Astrocyte (in vitro differentiated cells and primary cell): Measurements from ENCODE around the gene PELI2. TPM values are rescaled to one million over a fixed set of nuclear protein-coding genes. Genes with fewer than 3 reads are reported as not detected.

Experiments
- DNase-seq: peaks from one replicate; pipeline ENCODE4 v3.0.0-alpha.2; 2010; ENCODE audit warnings: low read depth
- FAIRE-seq: peaks from 2 replicates; lab custom pipeline; 2011; peaks lifted over from hg19 to GRCh38; lab: Jason Lieb, UNC
- H2AFZ ChIP-seq: 2 replicates; pipeline ENCODE4 v1.6.0; 2012; ENCODE audit warnings: low read depth, low read length, inconsistent platforms
- H3K27ac ChIP-seq: 2 replicates; pipeline ENCODE4 v1.5.1; 2011; ENCODE audit warnings: low read depth, low read length, inconsistent platforms
- H3K27me3 ChIP-seq: 2 replicates; pipeline ENCODE4 v1.6.0; 2011; ENCODE audit warnings: low read length, inconsistent platforms; ENCODE audit not compliant: insufficient read depth
- H3K36me3 ChIP-seq: 2 replicates; pipeline ENCODE4 v1.5.1; 2011; ENCODE audit warnings: low read length, inconsistent platforms; ENCODE audit not compliant: insufficient read depth
- H3K4me1 ChIP-seq: 2 replicates; pipeline ENCODE4 v1.5.1; 2011; ENCODE audit warnings: low read length, inconsistent platforms; ENCODE audit not compliant: insufficient read depth
- H3K4me2 ChIP-seq: 2 replicates; pipeline ENCODE4 v1.6.0; 2012; ENCODE audit warnings: low read length, inconsistent platforms
- H3K4me3 ChIP-seq: 2 replicates; pipeline ENCODE4 v1.5.1; 2011; ENCODE audit warnings: low read depth, mild to moderate bottlenecking, low read length, inconsistent platforms; ENCODE audit not compliant: insufficient read depth
- H3K79me2 ChIP-seq: 2 replicates; pipeline ENCODE4 v1.6.0; 2012; ENCODE audit warnings: mild to moderate bottlenecking, low read length, inconsistent platforms; ENCODE audit not compliant: insufficient read depth
- H3K9ac ChIP-seq: 2 replicates; pipeline ENCODE4 v1.6.0; 2012; ENCODE audit warnings: mild to moderate bottlenecking, low read length, inconsistent platforms
- H3K9me3 ChIP-seq: 2 replicates; pipeline ENCODE4 v1.5.1; 2012; ENCODE audit warnings: low read depth, mild to moderate bottlenecking, low read length, inconsistent platforms; ENCODE audit not compliant: insufficient read depth
- H4K20me1 ChIP-seq: 2 replicates; pipeline ENCODE4 v1.6.0; 2012; ENCODE audit warnings: low read length, inconsistent platforms; ENCODE audit not compliant: insufficient read depth
- H3K27ac Mint-ChIP-seq: one replicate; pipeline ENCODE4 v1.8.0; 2021; ENCODE audit warnings: mild to moderate bottlenecking, mixed read lengths; ENCODE audit not compliant: unreplicated experiment
- H3K27me3 Mint-ChIP-seq: one replicate; pipeline ENCODE4 v1.8.0; 2021; ENCODE audit warnings: low read depth, mixed read lengths; ENCODE audit not compliant: unreplicated experiment
- H3K36me3 Mint-ChIP-seq: one replicate; pipeline ENCODE4 v1.8.0; 2021; ENCODE audit warnings: low read depth, mixed read lengths; ENCODE audit not compliant: unreplicated experiment
- H3K4me1 Mint-ChIP-seq: one replicate; pipeline ENCODE4 v1.8.0; 2021; ENCODE audit warnings: low read depth, mixed read lengths; ENCODE audit not compliant: unreplicated experiment
- H3K4me3 Mint-ChIP-seq: one replicate; pipeline ENCODE4 v1.8.0; 2021; ENCODE audit warnings: mild to moderate bottlenecking, moderate library complexity, mixed read lengths; ENCODE audit not compliant: unreplicated experiment
- H3K9me3 Mint-ChIP-seq: one replicate; pipeline ENCODE4 v1.8.0; 2021; ENCODE audit warnings: mild to moderate bottlenecking, mixed read lengths; ENCODE audit not compliant: unreplicated experiment
- CTCF ChIP-seq: IDR thresholded peaks from 2 replicates; pipeline ENCODE4 v1.5.1; 2011; ENCODE audit warnings: low read depth, mild to moderate bottlenecking, inconsistent platforms, low read length, moderate library complexity; ENCODE audit not compliant: insufficient read depth
- EZH2 ChIP-seq: IDR thresholded peaks from 2 replicates; pipeline ENCODE4 v1.6.1; 2012; ENCODE audit warnings: mild to moderate bottlenecking, low read length, inconsistent platforms; ENCODE audit not compliant: insufficient read depth
- total RNA-seq: library from RNA; stranded (reverse); gene quantifications from 2 replicates; pipeline ENCODE4 v1.2.1, GENCODE V29; 2021

Gene PELI2
- total RNA-seq, 1 donor from 2014 or later = 5.3 TPM

GRCh38 chr14:56153267-56153666, 35.1 kb downstream of the PELI2 start:
- DNase-seq (no peak), FAIRE-seq (peak; percentile 62)
- H3K4me2 ChIP-seq = no peak overlapping the region
- Mint-ChIP-seq H3K9me3 (no peaks in the 10 kb centered on the region), H3K4me1 (peaks cover 11% of the 10 kb centered on the region), H3K27ac (no peak overlapping the region), H3K4me3 (no peak overlapping the region), H3K27me3 (no peaks in the 10 kb centered on the region), H3K36me3 (no peaks in the 10 kb centered on the region)
- peaks cover 28% of the 10 kb centered on the region for H3K79me2 ChIP-seq
- H3K27me3 ChIP-seq = no peaks in the 10 kb centered on the region
- H3K4me3 ChIP-seq = no peak overlapping the region
- H2AFZ ChIP-seq = no peak overlapping the region
- TF ChIP-seq CTCF (no peak), EZH2 (no peak)
- peaks cover 10% of the 10 kb centered on the region for H4K20me1 ChIP-seq
- no peaks in the 10 kb centered on the region for H3K4me1 ChIP-seq
- no peak overlapping the region for H3K9ac ChIP-seq
- H3K36me3 ChIP-seq = no peaks in the 10 kb centered on the region
- H3K9me3 ChIP-seq = no peaks in the 10 kb centered on the region
- no peak overlapping the region for H3K27ac ChIP-seq

GRCh38 chr14:56154321-56154720, 36.1 kb downstream of the PELI2 start:
- no peak overlapping the region for H3K4me3 Mint-ChIP-seq
- TF ChIP-seq EZH2 = no peak
- TF ChIP-seq CTCF = no peak
- Histone ChIP-seq H2AFZ (no peak overlapping the region), H3K9me3 (no peaks in the 10 kb centered on the region), H3K79me2 (peaks cover 21% of the 10 kb centered on the region), H3K36me3 (no peaks in the 10 kb centered on the region), H3K4me1 (no peaks in the 10 kb centered on the region), H3K9ac (no peak overlapping the region), H3K27ac (no peak overlapping the region), H4K20me1 (no peaks in the 10 kb centered on the region), H3K4me3 (no peak overlapping the region), H3K4me2 (no peak overlapping the region), H3K27me3 (no peaks in the 10 kb centered on the region)
- no peak overlapping the region for H3K27ac Mint-ChIP-seq
- H3K9me3 Mint-ChIP-seq = no peaks in the 10 kb centered on the region
- no peaks in the 10 kb centered on the region for H3K36me3 Mint-ChIP-seq
- no peak for FAIRE-seq
- no peaks in the 10 kb centered on the region for H3K27me3 Mint-ChIP-seq
- DNase-seq = no peak
- peaks cover 3% of the 10 kb centered on the region for H3K4me1 Mint-ChIP-seq

- H3K27ac ChIP-seq = no peak overlapping the region
- FAIRE-seq (peak; percentile 29), DNase-seq (no peak)
- no peak overlapping the region for H3K4me3 ChIP-seq
- no peaks in the 10 kb centered on the region for H3K36me3 ChIP-seq
- H3K27me3 Mint-ChIP-seq = no peaks in the 10 kb centered on the region
- H3K9ac ChIP-seq = no peak overlapping the region
- no peak overlapping the region for H3K27ac Mint-ChIP-seq
- peaks cover 16% of the 10 kb centered on the region for H3K79me2 ChIP-seq
- H3K36me3 Mint-ChIP-seq = no peaks in the 10 kb centered on the region
- H3K4me3 Mint-ChIP-seq = no peak overlapping the region
- H4K20me1 ChIP-seq = no peaks in the 10 kb centered on the region
- H3K9me3 ChIP-seq = no peaks in the 10 kb centered on the region
- peaks cover 2% of the 10 kb centered on the region for H3K4me1 Mint-ChIP-seq
- H3K4me2 ChIP-seq = no peak overlapping the region
- no peaks in the 10 kb centered on the region for H3K4me1 ChIP-seq
- no peak for TF ChIP-seq EZH2
- no peak for TF ChIP-seq CTCF
- H3K27me3 ChIP-seq = no peaks in the 10 kb centered on the region
- H2AFZ ChIP-seq = no peak overlapping the region
- no peaks in the 10 kb centered on the region for H3K9me3 Mint-ChIP-seq
These were observed 37.9 kb downstream of the PELI2 start for GRCh38 chr14:56156096-56156495.
